VCaP (cell line): ENCODE results near the gene NFILZ.

Source experiments
- H3K27ac ChIP-seq: fragments of 450-650 bp; 2 replicates; pipeline ENCODE4 v1.5.1; 2017
- CTCF ChIP-seq: fragments of 450-650 bp; conservative IDR thresholded peaks from 2 replicates; pipeline ENCODE4 v1.5.1; 2017; ENCODE audit warnings: mild to moderate bottlenecking, moderate library complexity

The NFILZ gene

DNA sequence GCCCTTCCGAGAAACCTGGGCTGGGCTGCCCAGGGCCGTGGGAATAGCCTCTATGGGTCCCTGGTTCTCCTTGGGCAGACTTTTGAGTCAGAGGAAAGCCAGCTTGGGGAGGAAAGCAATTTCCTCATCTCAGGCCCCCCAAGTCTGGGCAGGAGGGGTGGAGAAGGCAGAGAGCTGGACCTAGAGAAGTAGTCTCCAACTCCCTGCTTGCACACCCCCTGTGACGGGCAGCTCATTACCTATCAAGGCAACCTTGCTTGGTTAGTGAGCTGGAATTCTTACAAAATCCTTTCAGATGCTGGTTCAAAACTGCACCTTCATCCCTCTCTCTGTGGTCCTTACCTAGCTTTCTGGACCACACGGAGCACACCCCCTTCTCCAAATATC is 34.2 kb downstream of the NFILZ start:
- no peak for TF ChIP-seq CTCF
- H3K27ac ChIP-seq, result no peak overlapping the region

GRCh38 chr19:8665468-8666213 is 35.2 kb downstream of the NFILZ start:
- H3K27ac ChIP-seq, result no peak overlapping the region
- TF ChIP-seq CTCF, result no peak

DNA sequence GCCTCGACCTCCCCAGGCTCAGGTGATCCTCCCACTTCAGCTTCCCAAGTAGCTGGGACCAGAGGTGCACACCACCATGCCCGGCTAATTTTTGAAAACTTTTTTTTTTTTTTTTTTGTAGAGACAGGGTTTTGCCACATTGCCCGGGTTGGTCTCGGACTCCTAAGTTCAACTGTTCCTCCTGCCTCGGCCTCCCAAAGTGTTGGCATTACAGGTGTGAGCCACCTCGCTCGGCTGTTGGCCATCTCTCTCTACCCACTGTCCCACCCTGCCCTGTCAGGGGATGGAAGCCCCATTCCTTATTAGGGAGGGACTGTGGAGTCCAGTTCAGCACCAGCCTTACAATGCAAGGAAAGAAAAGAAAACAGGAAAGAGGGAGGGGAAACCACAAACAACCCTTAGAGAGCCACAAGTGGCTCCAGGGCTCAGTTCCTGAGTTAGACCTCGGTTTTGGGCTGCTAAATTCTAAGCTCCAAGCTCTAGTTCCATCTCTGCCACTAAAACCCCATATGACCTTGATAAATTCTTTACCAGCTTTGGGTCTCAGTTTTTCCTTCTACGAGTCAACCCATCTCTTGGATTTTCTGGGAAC is 36.5 kb downstream of the NFILZ start:
- TF ChIP-seq CTCF, result no peak
- no peak overlapping the region for H3K27ac ChIP-seq

DNA sequence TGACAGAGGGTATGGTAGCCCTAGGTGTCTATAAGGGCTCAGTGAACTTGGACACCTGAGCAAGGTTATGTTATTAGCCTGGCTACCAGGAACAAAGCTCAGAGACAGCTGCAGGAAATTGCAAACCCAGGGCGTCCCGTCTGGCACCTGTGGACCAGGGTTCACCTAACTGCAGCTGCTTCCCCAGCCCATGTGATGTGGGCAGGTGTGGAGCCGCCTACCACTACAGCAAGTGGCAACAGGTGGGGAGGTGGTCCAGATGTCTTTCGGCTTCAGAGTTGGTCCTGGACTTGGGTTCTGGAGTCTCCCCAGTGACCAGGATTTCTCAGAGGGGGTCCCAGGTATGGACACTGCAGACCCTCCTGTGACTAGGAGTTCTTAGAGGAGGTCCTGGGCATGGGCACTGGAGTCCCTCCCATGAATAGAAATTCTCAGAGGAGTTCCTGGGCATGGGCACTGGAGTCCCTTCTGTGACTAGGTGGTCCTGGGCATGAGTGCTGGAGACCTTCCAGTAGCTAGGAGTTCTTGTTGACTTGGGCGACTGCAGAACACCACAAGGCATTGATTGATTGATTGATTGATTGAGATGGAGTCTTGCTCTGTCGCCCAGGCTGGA is 43.0 kb downstream of the NFILZ start:
- no peak for TF ChIP-seq CTCF
- H3K27ac ChIP-seq, result no peak overlapping the region

GRCh38 chr19:8675066-8675465 is 44.6 kb downstream of the NFILZ start:
- TF ChIP-seq CTCF, result no peak
- no peak overlapping the region for H3K27ac ChIP-seq

DNA sequence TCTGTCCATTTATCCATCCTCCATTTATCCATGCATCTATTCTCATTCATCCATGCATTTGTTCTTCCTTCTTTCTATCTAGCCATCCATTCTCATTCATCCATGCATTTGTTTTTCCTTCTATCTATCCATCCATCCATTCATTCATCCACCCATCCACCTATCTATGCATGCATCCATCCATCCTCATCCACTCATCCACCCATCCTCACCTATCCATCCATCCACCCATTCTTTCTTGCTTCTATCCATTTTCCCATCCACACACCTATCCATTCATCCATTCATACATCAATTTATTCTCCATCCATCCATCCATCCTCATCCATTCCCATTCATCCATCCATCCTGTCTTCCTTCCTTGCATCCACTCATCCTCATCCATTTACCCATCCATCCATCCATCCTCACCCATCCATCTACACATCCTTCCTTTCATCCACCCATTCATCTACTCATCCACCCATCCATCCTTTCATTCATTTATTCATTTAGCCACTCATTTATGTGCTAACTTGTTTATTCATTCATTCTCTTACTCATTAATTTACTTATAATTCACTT is 47.9 kb downstream of the NFILZ start:
- no peak for TF ChIP-seq CTCF
- no peak overlapping the region for H3K27ac ChIP-seq
